ENCODE data around the gene NTM.
"Not testable (repeated sequence)": the region's sequence is repeated elsewhere in the genome, so short reads cannot be mapped to it uniquely, and the experiment has no call there.

NTM gene

DNA sequence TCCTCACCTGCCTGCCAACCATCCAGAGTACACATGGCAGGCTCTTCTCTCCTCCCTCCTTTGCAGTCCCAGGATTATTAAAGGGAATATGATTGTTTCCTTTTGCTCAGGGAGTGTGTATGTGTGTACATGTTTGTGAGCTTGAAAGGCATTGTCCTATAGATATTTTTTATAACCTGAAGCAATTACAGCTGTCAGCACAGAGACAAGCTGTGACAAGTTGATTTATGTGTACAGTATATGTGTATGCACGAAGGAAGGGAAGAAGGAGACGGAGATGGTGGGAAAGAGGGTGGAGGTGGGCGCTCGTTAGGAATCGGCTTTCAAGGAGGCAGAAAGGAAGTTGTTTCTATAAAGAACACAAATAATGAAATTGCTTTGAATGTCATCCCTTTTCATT lies 537.0 kb downstream of the NTM start:
- no peak for DNase-seq (ENCODE audit: low read depth in 1 of 2, low spot score in 1 of 2)

DNA sequence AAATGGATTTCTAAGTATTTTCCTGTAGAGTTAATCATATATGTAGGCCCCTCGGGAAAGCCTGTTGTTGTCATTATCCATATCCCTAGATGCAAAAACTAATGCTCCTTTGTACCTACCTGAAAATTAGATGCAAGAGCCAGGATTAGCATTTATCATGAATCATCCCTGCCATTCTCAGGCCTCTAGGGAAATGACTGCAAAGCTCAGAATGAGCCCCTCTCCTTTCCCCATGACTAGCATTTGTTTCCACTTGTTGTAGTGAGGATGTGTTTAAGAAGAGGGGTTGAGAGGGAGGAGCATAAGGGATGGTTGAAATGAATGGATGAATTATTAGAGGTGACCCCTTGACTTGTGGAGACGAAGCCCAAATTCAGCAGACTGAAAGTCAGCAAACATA lies 537.9 kb downstream of the NTM start:
- DNase-seq (ENCODE audit: low read depth in 1 of 2, low spot score in 1 of 2): no peak

- DNase-seq (ENCODE audit: low read depth in 1 of 2, low spot score in 1 of 2): no peak
Observed at GRCh38 chr11:131909426-131910177, 539.2 kb downstream of the NTM start.

- no peak for DNase-seq (ENCODE audit: low read depth in 1 of 2, low spot score in 1 of 2)
Observed at GRCh38 chr11:131910178-131910522, 539.7 kb downstream of the NTM start.

- DNase-seq (ENCODE audit: low read depth in 1 of 2, low spot score in 1 of 2): no peak
Observed at GRCh38 chr11:131910523-131911387, 540.3 kb downstream of the NTM start.

GRCh38 chr11:131911388-131912032 lies 541.1 kb downstream of the NTM start:
- DNase-seq (ENCODE audit: low read depth in 1 of 2, low spot score in 1 of 2): not testable (repeated sequence)

DNA sequence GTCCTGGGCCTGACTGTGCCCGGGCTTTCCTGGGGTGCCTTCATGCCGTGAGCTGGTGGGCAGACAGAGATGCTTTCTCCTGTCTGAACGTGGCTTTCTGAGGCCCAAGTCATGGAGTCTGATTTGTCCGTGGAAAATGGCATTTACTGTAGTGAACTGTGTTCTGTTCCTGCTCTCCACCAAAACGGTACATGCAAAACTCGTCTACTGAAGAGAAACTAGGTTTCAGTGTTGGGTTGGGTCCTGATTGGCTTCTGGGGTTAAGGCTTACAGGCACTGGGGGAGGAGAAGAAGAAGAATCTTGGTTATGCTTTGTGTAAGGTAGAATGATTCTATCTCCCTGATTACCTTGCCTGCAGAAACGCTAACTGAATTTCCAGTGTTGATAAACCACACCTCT lies 541.7 kb downstream of the NTM start:
- no peak for DNase-seq (ENCODE audit: low read depth in 1 of 2, low spot score in 1 of 2)

DNA sequence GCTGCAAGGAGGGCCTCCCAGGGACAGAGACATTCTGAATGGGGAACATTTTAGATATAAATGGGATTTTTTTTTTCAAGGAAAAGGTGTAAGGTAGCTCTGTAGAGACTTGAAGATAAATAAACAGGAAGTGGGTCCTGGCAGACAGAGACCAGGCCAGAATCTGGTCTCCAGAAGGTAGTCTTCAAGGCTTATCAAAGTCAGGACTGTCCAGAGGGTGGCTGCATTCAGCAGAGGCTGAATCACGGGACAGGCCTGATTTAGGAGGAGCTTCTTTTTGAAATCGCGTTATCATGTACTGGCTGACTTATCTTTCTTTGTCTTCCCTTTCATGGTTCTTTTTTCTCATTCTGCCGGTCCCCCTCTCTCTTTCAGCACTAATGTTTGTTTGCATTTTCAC lies 542.9 kb downstream of the NTM start:
- DNase-seq (ENCODE audit: low read depth in 1 of 2, low spot score in 1 of 2): no peak

GRCh38 chr11:131914361-131914774 lies 544.0 kb downstream of the NTM start:
- DNase-seq (ENCODE audit: low read depth in 1 of 2, low spot score in 1 of 2): no peak

DNA sequence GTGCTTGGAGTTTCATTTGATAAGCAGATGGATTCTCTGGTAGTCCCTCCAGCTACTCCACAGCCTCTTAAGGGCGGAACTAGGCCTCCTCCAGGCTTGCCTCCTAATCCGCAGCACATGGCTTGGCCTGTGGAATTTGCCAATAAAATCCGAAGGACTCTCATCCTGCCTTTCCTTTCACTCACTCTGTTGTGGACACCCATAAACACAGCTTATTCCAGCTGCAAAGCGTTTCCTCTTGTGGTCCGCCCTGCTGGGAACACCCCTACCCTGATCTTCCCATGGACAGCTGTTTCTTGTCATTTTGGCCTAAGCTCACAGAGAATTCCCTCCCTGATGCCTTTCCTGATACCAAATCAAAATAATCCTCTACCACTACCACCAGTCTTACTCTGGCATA lies 546.2 kb downstream of the NTM start:
- DNase-seq (ENCODE audit: low read depth in 1 of 2, low spot score in 1 of 2): no peak

DNA sequence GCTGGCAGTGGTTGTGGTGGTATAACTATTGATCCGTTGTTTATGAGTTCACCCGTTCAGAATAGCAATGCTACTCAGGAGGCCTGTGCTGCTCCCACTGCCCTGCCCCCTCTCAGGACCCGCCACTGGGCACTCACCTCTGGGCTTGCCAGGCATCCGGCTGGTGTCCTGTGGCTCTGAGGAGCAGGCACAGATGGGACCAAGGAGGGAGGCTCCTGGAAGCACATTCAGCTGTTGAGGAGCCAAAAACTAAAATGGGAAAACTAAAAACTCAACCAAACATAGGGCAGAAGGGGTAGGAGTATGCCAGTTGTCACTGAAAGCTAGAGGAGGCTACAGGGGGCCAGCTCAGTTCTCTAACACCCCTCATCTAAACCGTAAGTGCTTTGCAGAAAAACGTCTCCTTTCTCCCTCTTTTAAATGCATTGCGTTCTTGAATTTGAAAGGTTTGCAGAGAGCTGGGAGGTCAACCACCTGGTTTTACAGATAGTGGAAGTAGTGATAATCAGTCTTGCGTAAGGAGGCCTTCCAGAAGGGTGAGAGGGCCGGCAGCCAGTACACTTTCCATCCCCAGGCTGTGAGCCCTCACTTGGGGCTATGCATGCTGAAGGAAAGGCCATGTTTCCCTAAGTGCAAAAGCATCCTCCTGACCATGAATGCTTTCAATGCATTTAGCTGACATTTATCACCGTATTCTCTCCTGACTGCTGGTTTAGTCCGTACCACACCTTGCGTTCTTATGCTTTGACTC lies 547.4 kb downstream of the NTM start:
- no peak for DNase-seq (ENCODE audit: low read depth in 1 of 2, low spot score in 1 of 2)

GRCh38 chr11:131918663-131919062 lies 548.2 kb downstream of the NTM start:
- DNase-seq (ENCODE audit: low read depth in 1 of 2, low spot score in 1 of 2): no peak

DNA sequence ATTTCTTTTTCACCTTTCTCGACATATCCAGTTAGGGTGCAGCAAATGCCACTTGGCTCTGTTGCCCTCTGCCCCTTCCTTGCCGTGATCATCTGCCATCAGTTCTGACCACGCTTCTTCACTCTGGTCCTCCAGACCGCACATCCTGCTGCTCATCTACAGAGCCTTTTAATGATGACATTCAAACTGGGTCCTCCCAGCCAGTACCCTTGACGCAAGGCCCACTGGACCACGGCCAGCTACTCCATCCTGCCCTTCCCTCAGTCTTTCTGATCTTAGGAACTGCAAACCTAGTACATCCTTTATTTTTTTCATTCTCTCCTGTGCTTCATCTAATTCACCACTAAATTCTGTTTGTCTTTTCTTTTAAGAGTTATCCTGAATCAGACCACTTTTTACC lies 551.8 kb downstream of the NTM start:
- DNase-seq (ENCODE audit: low read depth in 1 of 2, low spot score in 1 of 2): no peak

DNA sequence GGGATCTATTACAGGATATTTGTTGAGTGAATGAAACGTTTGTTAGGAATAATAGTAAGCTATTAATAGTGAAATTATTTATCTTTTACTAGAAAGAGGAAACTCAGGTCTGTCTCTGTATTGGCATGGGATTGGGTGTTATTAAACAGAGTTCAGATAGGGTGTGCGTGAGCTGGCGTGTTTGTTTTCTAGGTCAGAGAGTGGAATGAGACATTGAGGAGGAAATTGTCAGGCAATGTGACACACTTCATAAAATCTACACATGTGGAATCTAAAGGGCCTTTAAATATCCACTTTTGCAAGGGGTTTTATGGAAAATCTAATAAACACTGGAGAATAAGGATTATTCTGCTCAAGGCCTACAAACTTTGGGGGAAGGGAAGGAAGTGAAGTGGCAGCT lies 552.9 kb downstream of the NTM start:
- no peak for DNase-seq (ENCODE audit: low read depth in 1 of 2, low spot score in 1 of 2)

- DNase-seq (ENCODE audit: low read depth in 1 of 2, low spot score in 1 of 2): no peak
Observed at GRCh38 chr11:131924001-131924400, 553.6 kb downstream of the NTM start.

DNA sequence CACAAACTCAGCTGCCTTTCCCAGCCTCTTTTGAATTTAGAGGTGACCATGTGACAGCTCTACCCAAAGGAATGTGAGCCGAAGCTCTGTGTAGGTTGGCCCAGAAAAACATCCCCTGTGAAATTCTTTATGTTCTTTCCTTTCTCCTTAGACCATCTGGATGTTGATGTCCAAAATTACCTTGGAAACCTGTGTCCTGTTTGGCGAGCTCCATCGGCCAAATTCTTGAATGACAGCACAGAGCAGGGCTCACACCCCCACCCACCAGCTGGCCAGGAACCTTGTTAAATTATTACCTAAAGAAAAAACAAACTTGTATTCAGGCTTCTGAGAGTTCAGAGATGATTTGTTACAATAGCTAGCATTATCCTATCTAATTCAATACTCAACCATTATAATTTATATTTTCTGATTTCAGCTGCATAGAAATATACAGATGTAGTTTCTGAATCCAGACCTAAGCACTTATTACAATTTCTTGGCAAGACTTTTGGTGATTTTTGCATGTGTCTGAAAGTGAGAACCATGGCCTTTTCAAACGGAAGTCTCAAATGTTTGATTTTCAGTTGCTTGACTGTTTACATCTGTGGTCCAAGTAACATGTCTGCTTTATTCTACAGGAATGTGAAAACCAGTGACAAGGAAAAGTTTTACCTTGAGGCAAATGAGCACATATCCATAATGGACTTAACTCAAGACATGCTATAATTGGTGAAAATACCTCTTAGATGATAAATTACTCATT lies 554.2 kb downstream of the NTM start:
- no peak for DNase-seq (ENCODE audit: low read depth in 1 of 2, low spot score in 1 of 2)

GRCh38 chr11:131925829-131926228 lies 555.4 kb downstream of the NTM start:
- no peak for DNase-seq (ENCODE audit: low read depth in 1 of 2, low spot score in 1 of 2)

GRCh38 chr11:131928992-131929391 lies 558.6 kb downstream of the NTM start:
- no peak for DNase-seq (ENCODE audit: low read depth in 1 of 2, low spot score in 1 of 2)

DNA sequence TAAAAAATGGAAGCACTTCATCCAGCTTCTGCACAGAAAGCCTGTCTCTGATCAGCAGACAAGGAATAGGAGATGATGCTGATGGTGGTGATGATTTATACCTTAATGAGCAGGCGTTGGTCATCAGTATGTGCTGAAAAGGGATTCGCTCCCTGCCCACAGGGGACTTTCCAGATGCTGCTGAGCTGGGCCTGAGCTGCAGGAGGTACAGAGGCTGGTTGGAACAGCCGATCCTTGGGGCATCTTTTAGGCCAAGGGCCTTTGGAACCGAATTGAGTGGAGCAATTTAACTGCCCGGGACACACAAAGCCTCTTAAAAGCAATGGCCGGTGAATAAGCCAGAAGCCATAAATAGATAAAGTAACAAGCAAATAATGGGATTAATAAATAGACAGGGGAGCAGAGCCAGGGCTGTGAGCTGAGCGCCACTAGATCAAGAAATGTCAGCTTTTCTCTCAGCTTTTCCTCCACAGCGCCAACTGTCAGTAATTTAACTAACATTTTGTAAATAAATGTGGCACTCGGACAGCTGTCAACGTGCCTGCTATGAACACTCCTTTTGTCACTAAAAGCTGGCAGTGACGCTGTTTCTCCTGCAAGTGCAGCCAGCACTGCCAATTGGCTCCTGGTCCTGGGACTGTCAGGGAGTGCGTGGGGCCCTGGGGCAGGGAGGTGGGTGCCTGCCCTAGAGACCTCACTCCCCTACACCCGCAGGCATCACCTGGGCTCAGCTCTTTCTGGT lies 562.3 kb downstream of the NTM start:
- DNase-seq (ENCODE audit: low read depth in 1 of 2, low spot score in 1 of 2): no peak

- DNase-seq (ENCODE audit: low read depth in 1 of 2, low spot score in 1 of 2): no peak
Observed at GRCh38 chr11:131934006-131934405, 563.6 kb downstream of the NTM start.
